OCI-LY7 (cell line): Measurements from ENCODE around the gene TLX3.

ENCODE experiments used
- EZH2phosphoT487 ChIP-seq: fragments of 200-600 bp; sonication (generic); IDR thresholded peaks from 2 replicates; pipeline ENCODE4 v1.6.1; 2018; ENCODE audit warnings: low read depth, borderline replicate concordance, mild to moderate bottlenecking, mixed run types, antibody characterized with exemption, low read length, moderate library complexity, mixed read lengths
- TF ChIP-seq, protein P1 (sequence below): fragments of 200-600 bp; sonication (generic); conservative IDR thresholded peaks from 2 replicates; pipeline ENCODE4 v1.5.1; 2014; ENCODE audit warnings: mild to moderate bottlenecking, antibody characterized with exemption, low read length, moderate library complexity, mixed read lengths

DNA sequence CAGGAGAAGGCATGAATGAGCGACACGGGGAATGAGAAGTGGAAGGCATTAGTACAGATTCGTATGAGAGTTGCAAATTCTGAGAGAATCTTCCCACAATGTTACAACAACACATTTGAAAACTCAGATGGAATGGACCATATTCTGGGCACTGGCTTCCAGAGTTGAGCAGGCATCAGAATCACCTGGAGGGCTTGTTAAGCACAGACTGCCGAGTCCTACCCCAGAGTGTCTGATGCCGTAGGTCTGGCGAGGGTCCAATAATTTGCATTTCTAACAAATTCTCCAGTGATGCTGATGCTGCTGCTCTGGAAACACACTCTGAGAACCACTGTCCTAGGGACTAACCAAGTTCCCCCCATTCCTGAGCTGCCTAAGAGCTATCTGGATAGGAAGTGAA, 2.9 kb upstream of the TLX3 start:
- TF ChIP-seq, protein P1, sequence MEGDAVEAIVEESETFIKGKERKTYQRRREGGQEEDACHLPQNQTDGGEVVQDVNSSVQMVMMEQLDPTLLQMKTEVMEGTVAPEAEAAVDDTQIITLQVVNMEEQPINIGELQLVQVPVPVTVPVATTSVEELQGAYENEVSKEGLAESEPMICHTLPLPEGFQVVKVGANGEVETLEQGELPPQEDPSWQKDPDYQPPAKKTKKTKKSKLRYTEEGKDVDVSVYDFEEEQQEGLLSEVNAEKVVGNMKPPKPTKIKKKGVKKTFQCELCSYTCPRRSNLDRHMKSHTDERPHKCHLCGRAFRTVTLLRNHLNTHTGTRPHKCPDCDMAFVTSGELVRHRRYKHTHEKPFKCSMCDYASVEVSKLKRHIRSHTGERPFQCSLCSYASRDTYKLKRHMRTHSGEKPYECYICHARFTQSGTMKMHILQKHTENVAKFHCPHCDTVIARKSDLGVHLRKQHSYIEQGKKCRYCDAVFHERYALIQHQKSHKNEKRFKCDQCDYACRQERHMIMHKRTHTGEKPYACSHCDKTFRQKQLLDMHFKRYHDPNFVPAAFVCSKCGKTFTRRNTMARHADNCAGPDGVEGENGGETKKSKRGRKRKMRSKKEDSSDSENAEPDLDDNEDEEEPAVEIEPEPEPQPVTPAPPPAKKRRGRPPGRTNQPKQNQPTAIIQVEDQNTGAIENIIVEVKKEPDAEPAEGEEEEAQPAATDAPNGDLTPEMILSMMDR = no peak
- no peak for TF ChIP-seq EZH2phosphoT487
